Stimulated activated naive B cell treated with anti-CD40 and anti-IgM and Interleukin-4, amounts not matched to agents 10 μg/mL and 1 μg/mL and 100 μg/mL, for 72 hours (primary cell): Measurements from ENCODE around the gene ADM2.

ENCODE experiments used
- ATAC-seq, 2 donors: fragments of 150-1000 bp; cut with Tn5 transposase; replicated peaks; 2 replicates each; pipeline ENCODE4 v1.10.0; 2021; ENCODE audit warnings: moderate library complexity in 1 of 2
- DNase-seq: peaks from one replicate; pipeline ENCODE4 v3.0.0; 2021
- H3K27ac Mint-ChIP-seq: one replicate; pipeline ENCODE4 v1.8.0; 2022; ENCODE audit warnings: mild to moderate bottlenecking, mixed read lengths
- H3K27me3 Mint-ChIP-seq, 2 donors: one replicate each; pipeline ENCODE4 v1.8.0; 2022; ENCODE audit warnings: mixed read lengths in 2 of 2
- H3K36me3 Mint-ChIP-seq, 2 donors: one replicate each; pipeline ENCODE4 v1.8.0; 2022; ENCODE audit warnings: mixed read lengths in 2 of 2, mild to moderate bottlenecking in 1 of 2
- H3K4me1 Mint-ChIP-seq, 2 donors: one replicate each; pipeline ENCODE4 v1.8.0; 2022; ENCODE audit warnings: mixed read lengths in 2 of 2, mild to moderate bottlenecking in 1 of 2
- H3K4me3 Mint-ChIP-seq, 2 donors: one replicate each; pipeline ENCODE4 v1.8.0; 2022; ENCODE audit warnings: mild to moderate bottlenecking in 2 of 2, mixed read lengths in 2 of 2, moderate library complexity in 1 of 2
- H3K9me3 Mint-ChIP-seq, 2 donors: one replicate each; pipeline ENCODE4 v1.8.0; 2022; ENCODE audit warnings: mixed read lengths in 2 of 2, mild to moderate bottlenecking in 1 of 2

Gene ADM2

DNA sequence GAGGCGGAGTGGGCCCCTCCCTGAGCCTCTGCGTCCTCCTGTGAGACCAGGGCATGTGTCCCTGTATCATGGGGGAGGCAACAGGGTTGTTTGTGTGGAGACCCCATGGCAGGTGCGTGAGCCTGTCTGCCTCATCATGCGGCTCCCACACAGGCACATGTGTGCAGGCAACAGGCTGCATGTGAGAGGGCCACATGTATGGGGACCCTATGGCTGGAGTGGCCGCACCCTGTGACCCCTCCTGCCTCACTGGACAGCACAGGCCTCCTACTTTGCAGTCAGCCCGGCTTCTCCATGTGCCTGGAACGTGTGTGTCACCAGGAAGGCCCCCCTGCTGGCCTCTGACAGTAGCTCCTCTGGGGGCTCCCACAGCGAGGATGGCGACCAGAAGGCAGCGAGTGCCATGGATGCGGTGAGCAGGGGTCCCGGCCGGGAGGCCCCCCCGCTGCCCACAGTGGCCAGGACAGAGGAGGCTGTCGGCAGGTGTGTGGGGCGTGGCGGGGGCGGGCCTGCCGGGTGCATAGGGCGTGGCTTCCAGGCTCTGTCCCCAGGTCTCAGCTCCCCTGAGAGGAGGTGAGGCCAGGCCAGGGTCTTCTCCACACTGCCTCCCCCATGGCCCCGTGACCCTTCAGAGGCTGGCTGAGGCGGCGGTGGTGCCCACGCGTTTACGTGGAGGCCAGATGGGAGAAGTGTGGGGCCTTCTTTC, 40.6 kb upstream of the ADM2 start:
- Mint-ChIP-seq H3K27me3 (no peaks in the 10 kb centered on the region), H3K4me3 (no peak overlapping the region), H3K27ac (peak overlapping the region; percentile 91), H3K36me3 (peaks cover 29 to 33% of the 10 kb centered on the region in 2 donors), H3K4me1 (peaks cover 9 to 16% of the 10 kb centered on the region in 2 donors), H3K9me3 (no peaks in the 10 kb centered on the region)
- ATAC-seq: no peak
- DNase-seq: no peak

GRCh38 chr22:50441428-50441993, 39.8 kb upstream of the ADM2 start:
- DNase-seq (no peak), ATAC-seq (no peak)
- Mint-ChIP-seq H3K27me3 (no peaks in the 10 kb centered on the region), H3K27ac (peak overlapping the region; percentile 91), H3K36me3 (peaks cover 31 to 38% of the 10 kb centered on the region in 2 donors), H3K9me3 (no peaks in the 10 kb centered on the region), H3K4me1 (peaks cover 11 to 20% of the 10 kb centered on the region in 2 donors), H3K4me3 (peak overlapping the region; percentile 32 to 50)

DNA sequence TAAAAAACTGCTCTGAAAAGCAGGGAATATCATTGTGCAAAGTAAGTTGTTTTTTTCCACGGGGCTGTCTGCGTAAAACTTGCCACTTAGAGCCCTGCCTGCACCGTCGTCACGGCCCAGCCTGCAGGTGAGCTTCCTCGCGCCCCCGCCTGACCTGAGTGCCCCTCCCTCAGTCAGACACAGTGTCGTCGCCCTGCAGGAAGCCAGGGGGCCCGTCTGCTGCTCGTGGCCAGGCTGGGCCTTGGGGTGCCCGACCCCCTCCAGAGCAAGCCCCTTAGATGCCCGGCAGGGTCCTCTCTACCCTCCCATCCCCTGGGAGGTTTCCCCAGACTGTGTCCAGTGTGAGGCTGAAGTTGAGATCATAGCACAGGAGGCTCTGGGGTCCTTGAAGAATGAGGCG, 38.1 kb upstream of the ADM2 start:
- H3K4me1 Mint-ChIP-seq: peaks cover 11 to 20% of the 10 kb centered on the region in 2 donors
- no peaks in the 10 kb centered on the region for H3K9me3 Mint-ChIP-seq
- H3K4me3 Mint-ChIP-seq: no peak overlapping the region
- ATAC-seq: no peak
- H3K27me3 Mint-ChIP-seq: no peaks in the 10 kb centered on the region
- no peak for DNase-seq
- H3K36me3 Mint-ChIP-seq: peaks cover 35 to 44% of the 10 kb centered on the region in 2 donors
- peak overlapping the region; percentile 32 for H3K27ac Mint-ChIP-seq

DNA sequence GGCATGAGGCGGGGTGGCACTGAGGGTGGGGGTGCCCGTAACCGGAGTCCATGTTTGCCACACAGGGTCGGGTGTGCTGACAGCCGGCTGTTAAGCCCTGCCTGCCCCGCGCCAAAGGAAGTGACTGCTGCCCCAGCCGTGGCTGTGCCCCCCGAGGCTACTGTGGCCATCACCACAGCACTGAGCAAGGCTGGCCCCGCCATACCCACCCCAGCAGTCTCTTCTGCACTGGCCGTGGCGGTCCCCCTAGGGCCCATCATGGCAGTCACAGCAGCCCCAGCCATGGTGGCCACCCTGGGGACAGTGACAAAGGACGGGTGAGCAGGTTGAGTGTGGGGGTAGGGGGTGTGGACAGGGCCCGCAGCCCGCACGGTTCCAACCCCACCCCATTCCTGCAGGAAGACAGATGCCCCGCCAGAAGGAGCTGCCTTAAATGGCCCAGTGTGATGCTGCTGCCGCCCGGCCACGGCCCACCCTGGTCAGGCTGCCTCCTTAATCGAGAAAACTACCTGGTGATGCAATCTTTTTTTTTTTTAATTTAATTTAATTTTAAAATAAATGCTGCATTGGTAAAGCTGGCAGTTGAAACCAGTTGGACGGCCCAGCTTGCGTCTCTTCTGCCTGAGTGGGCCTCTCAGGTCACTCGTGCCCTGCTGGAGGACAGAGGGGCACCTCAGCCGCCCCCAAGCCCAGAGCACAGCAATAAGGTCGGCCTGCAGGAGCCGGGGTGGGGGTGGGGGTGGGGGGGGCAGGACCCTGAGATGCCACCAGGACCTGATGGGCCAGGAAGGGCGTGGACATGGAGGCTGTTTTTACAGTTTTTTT, 37.3 kb upstream of the ADM2 start:
- ATAC-seq: no peak
- H3K27ac Mint-ChIP-seq: peak overlapping the region; percentile 32
- peaks cover 41 to 48% of the 10 kb centered on the region in 2 donors for H3K36me3 Mint-ChIP-seq
- H3K4me3 Mint-ChIP-seq: no peak overlapping the region
- no peaks in the 10 kb centered on the region for H3K9me3 Mint-ChIP-seq
- no peak for DNase-seq
- H3K4me1 Mint-ChIP-seq: peaks cover 11 to 20% of the 10 kb centered on the region in 2 donors
- no peaks in the 10 kb centered on the region for H3K27me3 Mint-ChIP-seq

DNA sequence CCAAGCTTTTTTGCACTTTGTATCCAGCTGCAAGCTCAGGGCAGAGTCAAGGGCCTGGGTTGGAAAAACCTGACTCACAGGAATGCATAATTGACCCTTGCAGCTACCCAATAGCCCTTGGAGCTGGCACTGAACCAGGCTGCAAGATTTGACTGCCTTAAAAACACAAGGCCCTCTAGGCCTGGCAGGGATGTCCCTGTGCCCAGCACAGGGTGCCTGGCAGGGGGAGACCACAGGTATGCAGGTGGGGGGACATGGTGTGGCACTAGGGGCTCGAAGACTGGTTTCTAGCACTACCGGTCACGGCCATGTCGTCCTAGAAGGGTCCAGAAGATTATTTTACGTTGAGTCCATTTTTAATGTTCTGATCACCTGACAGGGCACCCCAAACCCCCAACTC, 36.7 kb upstream of the ADM2 start:
- Mint-ChIP-seq H3K9me3 (no peaks in the 10 kb centered on the region), H3K4me1 (peaks cover 13 to 24% of the 10 kb centered on the region in 2 donors), H3K4me3 (no peak overlapping the region), H3K27me3 (no peaks in the 10 kb centered on the region), H3K36me3 (peaks cover 45 to 50% of the 10 kb centered on the region in 2 donors), H3K27ac (peak overlapping the region; percentile 94)
- DNase-seq (no peak), ATAC-seq (no peak)

DNA sequence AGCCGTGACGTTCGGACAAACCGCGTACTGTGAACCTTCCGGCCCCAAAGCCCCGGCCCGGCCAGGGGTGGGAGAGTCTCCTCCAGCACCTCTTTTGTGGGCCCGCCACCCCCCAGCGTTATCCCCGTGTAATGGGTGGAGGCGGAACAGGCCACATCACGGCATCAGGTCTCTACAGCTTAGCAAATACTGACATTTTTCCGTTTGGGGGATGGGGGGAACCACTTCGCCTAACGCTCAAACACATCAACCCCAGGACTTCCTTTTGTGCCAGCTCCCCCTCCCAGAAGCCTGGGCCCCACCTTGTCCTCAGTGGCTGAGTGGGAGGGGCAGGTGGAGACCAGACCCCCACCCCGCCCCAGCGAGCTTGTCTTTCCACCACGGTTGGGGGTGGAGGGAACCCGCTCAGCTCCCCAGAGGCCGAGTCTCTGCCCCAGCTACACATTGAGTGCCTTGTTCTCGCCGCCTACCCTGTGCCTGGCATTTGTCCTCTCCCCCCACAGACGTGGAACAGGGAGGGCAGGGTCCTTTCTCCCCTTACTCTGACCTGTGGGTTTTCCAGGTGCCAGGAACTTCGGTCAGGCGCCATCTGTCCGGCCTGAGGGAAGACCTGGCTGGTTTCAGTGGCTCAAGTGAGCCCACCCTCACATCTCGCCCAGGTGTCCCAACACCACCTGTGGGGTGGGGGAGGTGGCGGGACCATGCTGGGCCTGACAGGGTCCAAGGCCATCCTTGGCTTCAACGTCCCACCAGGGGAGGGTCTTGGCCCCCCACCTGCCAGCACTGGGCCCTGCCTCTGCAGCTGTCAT, 36.1 kb upstream of the ADM2 start:
- Mint-ChIP-seq H3K27ac (peak overlapping the region; percentile 94), H3K36me3 (peaks cover 49 to 53% of the 10 kb centered on the region in 2 donors), H3K27me3 (no peaks in the 10 kb centered on the region), H3K4me3 (no peak overlapping the region), H3K9me3 (no peaks in the 10 kb centered on the region), H3K4me1 (peaks cover 17 to 29% of the 10 kb centered on the region in 2 donors)
- DNase-seq: no peak
- ATAC-seq: peak; percentile 42 to 54

DNA sequence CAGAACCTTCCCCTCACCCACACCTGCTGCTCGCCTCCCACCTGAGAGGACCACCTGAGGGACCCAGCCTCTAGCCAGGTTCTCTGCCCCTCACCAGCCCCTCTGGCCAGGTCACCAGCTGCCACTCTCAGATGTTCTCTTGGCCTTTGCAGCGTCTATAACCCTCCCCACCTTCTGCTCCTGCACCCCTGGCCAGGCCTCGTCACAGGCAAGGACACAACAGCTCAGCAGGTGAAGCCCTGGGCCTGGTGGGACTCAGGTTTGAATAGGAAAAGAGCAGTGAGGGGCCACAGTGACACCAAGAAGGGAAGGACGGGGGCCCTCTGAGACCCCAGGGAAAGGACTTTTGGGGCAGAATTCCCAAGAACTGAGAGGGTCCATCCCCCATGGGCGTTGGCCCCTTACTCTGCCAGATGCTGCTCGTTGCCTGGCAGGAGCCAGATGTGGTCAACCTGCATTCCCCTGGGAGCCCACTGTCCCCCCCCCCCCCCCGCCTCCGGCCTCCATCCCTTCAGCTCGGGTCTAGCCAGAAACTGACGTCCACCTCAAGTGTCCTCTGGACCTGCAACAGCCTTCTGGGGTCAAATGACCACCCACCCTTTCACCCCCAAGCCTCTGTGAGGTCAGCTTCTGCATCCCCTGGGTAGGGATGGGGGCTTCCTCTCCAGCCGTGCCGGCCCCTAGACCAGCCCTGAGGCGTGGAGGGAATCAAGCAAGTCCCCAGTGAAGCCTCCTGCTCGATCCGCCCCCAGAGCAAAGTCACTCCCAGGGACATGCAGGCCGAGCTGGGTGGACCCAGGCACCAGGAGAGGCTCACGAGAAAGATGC, 35.2 kb upstream of the ADM2 start:
- no peaks in the 10 kb centered on the region for H3K9me3 Mint-ChIP-seq
- peak overlapping the region; percentile 94 for H3K27ac Mint-ChIP-seq
- H3K36me3 Mint-ChIP-seq: peaks cover 50 to 56% of the 10 kb centered on the region in 2 donors
- H3K27me3 Mint-ChIP-seq: no peaks in the 10 kb centered on the region
- peaks cover 17 to 29% of the 10 kb centered on the region in 2 donors for H3K4me1 Mint-ChIP-seq
- no peak for ATAC-seq
- H3K4me3 Mint-ChIP-seq: peak overlapping the region in 1 of 2 donors; percentile 33
- DNase-seq: no peak

GRCh38 chr22:50446708-50447575, 34.4 kb upstream of the ADM2 start:
- DNase-seq: no peak
- no peak for ATAC-seq
- Mint-ChIP-seq H3K4me3 (peak overlapping the region in 1 of 2 donors; percentile 6), H3K4me1 (peaks cover 15 to 29% of the 10 kb centered on the region in 2 donors), H3K36me3 (peaks cover 47 to 55% of the 10 kb centered on the region in 2 donors), H3K27ac (peak overlapping the region; percentile 25), H3K9me3 (no peaks in the 10 kb centered on the region), H3K27me3 (no peaks in the 10 kb centered on the region)

DNA sequence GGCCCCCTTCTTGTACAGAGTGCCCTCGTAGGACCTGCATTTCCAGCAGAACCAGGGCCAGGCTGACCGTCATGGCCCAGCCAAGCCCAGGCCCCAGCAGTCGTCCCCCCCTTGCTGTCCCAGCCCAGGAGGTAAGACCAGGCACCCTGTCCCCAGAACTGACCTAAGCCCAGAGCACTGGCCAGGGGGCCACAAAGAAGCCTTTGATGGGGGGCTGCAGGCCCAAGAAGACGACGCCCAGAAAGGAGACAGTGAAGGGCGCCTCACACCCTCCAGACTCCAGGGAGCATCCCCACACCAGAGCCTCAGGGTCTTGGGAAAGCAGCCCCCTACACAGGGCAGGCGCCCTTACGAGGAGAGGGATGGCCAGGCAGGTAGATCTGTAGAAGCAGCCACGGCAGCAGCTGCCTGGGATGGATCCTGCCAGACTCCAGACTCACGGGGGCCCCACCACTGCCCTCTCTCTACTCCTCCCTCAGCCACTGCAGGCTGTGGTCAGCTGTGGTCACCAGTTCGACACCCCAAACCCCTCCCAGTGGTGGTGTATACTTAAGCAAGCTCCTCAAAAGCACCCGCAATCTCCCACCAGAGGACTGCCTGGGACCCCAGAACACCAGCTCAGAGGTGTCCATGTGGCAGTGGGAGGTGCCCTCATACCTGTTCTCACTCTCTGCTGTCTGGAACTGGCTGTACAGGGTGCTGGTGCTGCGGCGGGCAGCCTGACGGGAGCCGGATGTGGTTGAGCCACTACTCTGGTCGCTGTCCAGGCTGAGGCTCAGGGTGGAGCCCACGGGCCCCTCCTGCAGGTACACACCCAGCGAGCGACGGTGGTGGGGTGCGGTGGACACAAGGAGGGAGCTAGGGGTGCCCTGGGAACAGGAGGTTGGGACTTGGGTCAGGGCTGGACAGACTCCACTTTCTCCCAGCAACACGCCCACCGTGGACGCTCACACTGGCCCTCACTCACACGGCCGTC, 33.5 kb upstream of the ADM2 start:
- peak overlapping the region in 1 of 2 donors; percentile 6 for H3K4me3 Mint-ChIP-seq
- DNase-seq (no peak), ATAC-seq (no peak)
- no peaks in the 10 kb centered on the region for H3K9me3 Mint-ChIP-seq
- H3K4me1 Mint-ChIP-seq: peaks cover 15 to 26% of the 10 kb centered on the region in 2 donors
- H3K36me3 Mint-ChIP-seq: peaks cover 46 to 55% of the 10 kb centered on the region in 2 donors
- H3K27me3 Mint-ChIP-seq: no peaks in the 10 kb centered on the region
- peak overlapping the region; percentile 70 for H3K27ac Mint-ChIP-seq

GRCh38 chr22:50452649-50453048, 28.7 kb upstream of the ADM2 start:
- Mint-ChIP-seq H3K9me3 (no peaks in the 10 kb centered on the region), H3K27ac (peak overlapping the region; percentile 81), H3K4me1 (peaks cover 13 to 24% of the 10 kb centered on the region in 2 donors), H3K36me3 (peaks cover 60 to 65% of the 10 kb centered on the region in 2 donors), H3K4me3 (no peak overlapping the region), H3K27me3 (no peaks in the 10 kb centered on the region)
- DNase-seq (no peak), ATAC-seq (no peak)

GRCh38 chr22:50454556-50455075, 26.7 kb upstream of the ADM2 start:
- H3K4me3 Mint-ChIP-seq: no peak overlapping the region
- ATAC-seq: no peak
- H3K4me1 Mint-ChIP-seq: peaks cover 16 to 27% of the 10 kb centered on the region in 2 donors
- no peaks in the 10 kb centered on the region for H3K9me3 Mint-ChIP-seq
- peak overlapping the region; percentile 47 for H3K27ac Mint-ChIP-seq
- H3K27me3 Mint-ChIP-seq: no peaks in the 10 kb centered on the region
- DNase-seq: no peak
- peaks cover 62 to 65% of the 10 kb centered on the region in 2 donors for H3K36me3 Mint-ChIP-seq
